AG04450 (cell line): ENCODE data around the gene RANBP9. TPM values are rescaled to one million over a fixed set of nuclear protein-coding genes. Genes with fewer than 3 reads are reported as not detected.

ENCODE experiments used
- CTCF ChIA-PET: fragments of 300-600, 350-600 bp; formaldehyde crosslinking; extraction: SDS; loops from one replicate; lab custom pipeline; 2022; ENCODE audit warnings: antibody characterized with exemption, inconsistent platforms; lab: Charles Lee
- POLR2A ChIA-PET: fragments of 350-600 bp; formaldehyde crosslinking; extraction: SDS; loops from one replicate; lab custom pipeline; 2021; ENCODE audit warnings: antibody characterized with exemption, inconsistent platforms; lab: Yijun Ruan, JAX
- DNase-seq: peaks from one replicate; pipeline ENCODE4 v3.0.0-alpha.2; 2011; ENCODE audit warnings: low read depth, low spot score
- H3K27ac ChIP-seq: one replicate; pipeline ENCODE4 v1.5.1; 2012; ENCODE audit warnings: low read depth, low read length, control low read depth
- H3K27me3 ChIP-seq: one replicate; pipeline ENCODE4 v1.6.0; 2012; ENCODE audit warnings: low read length; ENCODE audit not compliant: control insufficient read depth, insufficient read depth
- H3K4me3 ChIP-seq: 2 replicates; pipeline ENCODE4 v1.5.1; 2011; ENCODE audit warnings: mild to moderate bottlenecking, low read depth, low read length, control low read depth
- H3K9me3 ChIP-seq: 2 replicates; pipeline ENCODE4 v1.5.1; 2012; ENCODE audit warnings: low read length; ENCODE audit not compliant: control insufficient read depth, insufficient read depth
- polyA plus RNA-seq: library from polyadenylated mRNA; depleted of rRNA; stranded (reverse); fragments of >200 nt; gene quantifications from 2 replicates; pipeline ENCODE4 v1.2.3, GENCODE V29; 2011
- TF ChIP-seq, protein P1 (sequence below): IDR thresholded peaks from 2 replicates; pipeline ENCODE4 v1.5.1; 2011; ENCODE audit warnings: low read depth, low read length, control low read depth, inconsistent platforms

Gene RANBP9
- polyA plus RNA-seq, 1 experiment, result 37.7 TPM

DNA sequence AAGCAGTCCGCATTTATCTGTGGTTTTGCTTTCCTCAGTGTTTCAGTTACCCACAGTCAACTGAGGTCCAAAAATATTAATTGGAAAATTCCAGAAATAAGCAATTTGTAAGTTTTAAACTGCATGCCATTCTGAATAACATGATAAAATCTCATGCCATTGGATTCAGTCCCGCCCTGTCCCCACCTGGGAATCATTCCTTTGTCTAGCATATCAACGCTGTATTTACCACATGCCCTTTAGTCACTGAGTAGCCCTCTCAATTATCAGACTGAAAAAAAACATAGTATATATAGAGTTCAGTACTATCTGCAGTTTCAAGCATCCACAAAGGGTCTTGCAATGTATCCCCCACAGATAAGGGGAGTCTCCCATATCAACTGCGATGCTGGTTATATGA is 17.1 kb downstream of the RANBP9 start:
- CTCF ChIA-PET, result no interaction called here
- POLR2A ChIA-PET, result interaction anchor here (0.9 kb wide), 1 partner anchor 12 kb away, joined by 5 read pairs; no protein-coding TSS in a partner anchor
- Histone ChIP-seq H3K9me3 (no peaks in the 10 kb centered on the region), H3K27me3 (no peaks in the 10 kb centered on the region), H3K27ac (no peak overlapping the region), H3K4me3 (no peak overlapping the region)
- DNase-seq, result no peak
- TF ChIP-seq, protein P1, sequence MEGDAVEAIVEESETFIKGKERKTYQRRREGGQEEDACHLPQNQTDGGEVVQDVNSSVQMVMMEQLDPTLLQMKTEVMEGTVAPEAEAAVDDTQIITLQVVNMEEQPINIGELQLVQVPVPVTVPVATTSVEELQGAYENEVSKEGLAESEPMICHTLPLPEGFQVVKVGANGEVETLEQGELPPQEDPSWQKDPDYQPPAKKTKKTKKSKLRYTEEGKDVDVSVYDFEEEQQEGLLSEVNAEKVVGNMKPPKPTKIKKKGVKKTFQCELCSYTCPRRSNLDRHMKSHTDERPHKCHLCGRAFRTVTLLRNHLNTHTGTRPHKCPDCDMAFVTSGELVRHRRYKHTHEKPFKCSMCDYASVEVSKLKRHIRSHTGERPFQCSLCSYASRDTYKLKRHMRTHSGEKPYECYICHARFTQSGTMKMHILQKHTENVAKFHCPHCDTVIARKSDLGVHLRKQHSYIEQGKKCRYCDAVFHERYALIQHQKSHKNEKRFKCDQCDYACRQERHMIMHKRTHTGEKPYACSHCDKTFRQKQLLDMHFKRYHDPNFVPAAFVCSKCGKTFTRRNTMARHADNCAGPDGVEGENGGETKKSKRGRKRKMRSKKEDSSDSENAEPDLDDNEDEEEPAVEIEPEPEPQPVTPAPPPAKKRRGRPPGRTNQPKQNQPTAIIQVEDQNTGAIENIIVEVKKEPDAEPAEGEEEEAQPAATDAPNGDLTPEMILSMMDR, result no peak

DNA sequence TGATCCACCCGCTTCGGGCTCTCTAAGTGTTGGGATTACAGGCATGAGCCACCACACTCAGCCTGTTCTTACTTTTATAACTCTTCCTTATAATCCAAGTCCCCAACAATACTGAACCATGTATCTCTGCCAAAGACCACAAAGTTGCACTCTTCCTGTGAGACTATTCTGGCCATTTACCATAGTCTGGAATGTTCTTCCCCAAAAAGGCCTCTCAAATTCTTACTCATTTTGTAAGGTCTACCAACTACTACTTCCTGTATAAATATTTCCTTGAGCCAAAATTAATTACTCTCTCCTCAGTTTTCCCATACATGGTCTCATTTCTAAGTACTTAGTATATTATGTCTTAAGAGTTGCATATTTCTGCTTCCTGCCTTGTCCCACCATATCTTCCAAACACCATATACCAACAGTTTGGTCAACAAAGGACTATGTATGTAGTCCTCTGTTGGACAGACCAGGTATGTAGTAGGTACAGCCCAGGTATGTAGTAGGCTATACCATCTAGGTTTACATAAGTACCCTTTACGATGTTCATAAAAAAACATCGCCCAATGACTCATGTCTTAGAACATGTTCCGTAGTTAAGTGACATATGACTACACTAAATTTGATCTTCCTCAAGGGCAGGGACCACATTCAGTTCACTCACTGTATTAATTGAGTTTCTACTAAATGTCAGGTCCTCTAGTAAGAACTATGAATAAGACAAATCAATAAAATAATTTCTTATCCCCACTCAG is 22.0 kb downstream of the RANBP9 start:
- TF ChIP-seq, protein P1, result no peak
- ChIA-PET CTCF (interaction anchor here (1.0 kb wide), 1 partner anchor 65 kb away, joined by 3 read pairs; no protein-coding TSS in a partner anchor), POLR2A (no interaction called here)
- H3K27ac ChIP-seq, result no peak overlapping the region
- DNase-seq, result no peak
- H3K9me3 ChIP-seq, result no peaks in the 10 kb centered on the region
- no peaks in the 10 kb centered on the region for H3K27me3 ChIP-seq
- H3K4me3 ChIP-seq, result no peak overlapping the region

DNA sequence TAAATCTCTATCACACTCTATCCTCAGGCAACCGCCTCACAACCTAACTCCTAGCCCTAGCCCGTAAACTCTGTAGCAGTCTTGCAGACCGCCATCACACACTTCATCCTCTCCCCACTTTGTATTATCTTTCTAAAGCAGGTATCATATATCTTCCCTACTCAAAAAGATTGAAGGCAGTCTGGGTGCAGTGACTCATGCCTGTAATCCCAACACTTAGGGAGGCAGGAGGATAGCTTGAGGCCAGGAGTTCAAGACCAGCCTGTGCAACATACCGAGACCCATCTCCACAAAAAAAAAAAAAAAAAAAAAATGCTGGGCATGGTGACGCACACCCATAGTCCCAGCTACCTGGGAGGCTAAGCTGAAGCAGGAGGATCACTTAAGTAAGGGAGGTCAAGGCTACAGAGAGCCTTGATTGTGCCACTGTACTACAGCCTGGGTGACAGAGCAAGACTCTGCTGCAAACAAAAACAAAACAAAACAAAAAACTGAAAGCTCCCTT is 22.9 kb downstream of the RANBP9 start:
- Histone ChIP-seq H3K27me3 (no peaks in the 10 kb centered on the region), H3K27ac (no peak overlapping the region), H3K9me3 (no peaks in the 10 kb centered on the region), H3K4me3 (no peak overlapping the region)
- no peak for DNase-seq
- CTCF ChIA-PET, result interaction anchor here (0.6 kb wide), 1 partner anchor 360 kb away, joined by 3 read pairs; no protein-coding TSS in a partner anchor
- POLR2A ChIA-PET, result no interaction called here
- TF ChIP-seq, protein P1, result no peak

DNA sequence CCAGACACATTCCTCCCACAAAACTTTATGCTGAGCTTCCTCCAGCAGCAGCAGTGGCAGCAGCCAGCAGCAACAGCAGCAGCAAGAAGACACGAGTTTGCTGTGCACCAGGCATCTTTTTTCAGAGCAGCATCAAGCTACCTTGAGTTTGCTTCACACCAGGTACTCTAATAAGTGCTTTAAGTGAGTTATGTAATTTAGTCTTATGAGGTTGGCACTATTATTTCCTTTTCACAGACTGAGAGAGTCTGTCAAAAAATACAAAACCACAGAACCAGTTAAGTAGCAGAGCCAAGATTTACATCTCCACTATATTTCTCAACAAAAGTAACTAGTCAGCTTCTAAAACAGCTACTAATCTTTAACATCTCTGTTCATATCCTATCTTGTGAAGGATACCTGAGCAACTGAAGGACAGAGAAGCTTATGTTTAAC is 23.7 kb downstream of the RANBP9 start:
- Histone ChIP-seq H3K4me3 (no peak overlapping the region), H3K27ac (no peak overlapping the region), H3K9me3 (no peaks in the 10 kb centered on the region), H3K27me3 (no peaks in the 10 kb centered on the region)
- no peak for DNase-seq
- TF ChIP-seq, protein P1, result no peak
- POLR2A ChIA-PET, result no interaction called here
- CTCF ChIA-PET, result no interaction called here

DNA sequence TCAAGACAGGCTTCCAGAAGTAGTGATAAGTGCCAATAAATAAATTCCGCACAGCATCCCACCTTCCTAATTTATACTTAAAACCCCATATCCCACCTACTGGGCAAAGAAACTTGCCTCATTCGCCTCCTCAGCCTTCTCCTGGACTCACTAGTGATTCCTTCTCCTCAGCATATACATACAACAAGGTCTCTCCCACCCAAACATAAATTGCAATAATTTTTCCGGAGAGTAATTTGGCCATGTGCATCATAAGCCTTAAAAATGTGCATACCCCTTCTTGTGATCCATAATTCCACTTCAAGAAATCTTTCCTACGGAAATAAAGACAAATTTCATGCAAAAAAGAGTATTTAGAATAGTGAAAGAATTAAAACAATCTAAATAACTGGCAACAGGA is 26.8 kb downstream of the RANBP9 start:
- H3K9me3 ChIP-seq, result peaks cover 4% of the 10 kb centered on the region; the same call in 1 of the 2 replicates
- H3K4me3 ChIP-seq, result no peak overlapping the region
- TF ChIP-seq, protein P1, result no peak
- CTCF ChIA-PET, result no interaction called here
- POLR2A ChIA-PET, result no interaction called here
- no peak for DNase-seq
- no peak overlapping the region for H3K27ac ChIP-seq
- no peaks in the 10 kb centered on the region for H3K27me3 ChIP-seq
